CD4-positive, alpha-beta T cell (primary cell): ENCODE data around the gene ADAMTS17. TPM values are rescaled to one million over a fixed set of nuclear protein-coding genes. Genes with fewer than 3 reads are reported as not detected.

Source experiments
- ATAC-seq: fragments of 200-7000 bp; cut with Tn5 transposase; one replicate; pipeline ENCODE4 v1.10.0; 2022; ENCODE audit warnings: mild to moderate bottlenecking; ENCODE audit not compliant: poor library complexity
- CTCF ChIA-PET: fragments of 350-600 bp; sonication (Branson Sonifier 250); formaldehyde crosslinking; loops from one replicate; lab custom pipeline; 2021; ENCODE audit warnings: antibody characterized with exemption, inconsistent platforms; lab: Charles Lee
- POLR2A ChIA-PET: fragments of 350-600 bp; sonication (Branson Sonifier 250); formaldehyde crosslinking; loops from one replicate; lab custom pipeline; 2021; ENCODE audit warnings: antibody characterized with exemption, inconsistent platforms; lab: Charles Lee
- DNase-seq, 14 experiments: peaks; one replicate each; pipeline ENCODE4 v3.0.0-alpha.2; 2013 to 2020; ENCODE audit warnings: mixed read lengths in 2 of 14
- H3K27ac ChIP-seq, 2 donors: one replicate each; pipeline versions ENCODE4 v1.5.1 to v1.7.0; 2013; ENCODE audit warnings: low read length in 2 of 2, low read depth in 1 of 2, mild to moderate bottlenecking in 1 of 2
- H3K27me3 ChIP-seq, 2 experiments: 1 replicate in 1 of 2; 2 replicates in 1 of 2; pipeline versions ENCODE4 v1.6.1 to v1.7.0; 2013; ENCODE audit warnings: low read length in 2 of 2, control low read depth in 1 of 2, mild to moderate bottlenecking in 1 of 2, moderate library complexity in 1 of 2; ENCODE audit not compliant: insufficient read depth in 2 of 2, control insufficient read depth in 1 of 2
- H3K36me3 ChIP-seq: one replicate; pipeline ENCODE4 v1.6.1; 2013; ENCODE audit warnings: low read length, control low read depth; ENCODE audit not compliant: insufficient read depth
- H3K4me1 ChIP-seq: one replicate; pipeline ENCODE4 v1.6.1; 2013; ENCODE audit warnings: low read length, control low read depth; ENCODE audit not compliant: insufficient read depth
- H3K4me3 ChIP-seq: one replicate; pipeline ENCODE4 v1.5.1; 2013; ENCODE audit warnings: mild to moderate bottlenecking, low read length, moderate library complexity
- H3K9me3 ChIP-seq, 2 experiments: 1 replicate in 1 of 2; 2 replicates in 1 of 2; pipeline versions ENCODE4 v1.6.1 to v1.7.0; 2013; ENCODE audit warnings: low read length in 2 of 2, mild to moderate bottlenecking in 2 of 2, control low read depth in 1 of 2, moderate library complexity in 1 of 2; ENCODE audit not compliant: control insufficient read depth in 1 of 2, insufficient read depth in 1 of 2
- H3K27ac Mint-ChIP-seq: one replicate; pipeline ENCODE4 v1.8.0; 2020; ENCODE audit warnings: mixed read lengths
- H3K27me3 Mint-ChIP-seq: one replicate; pipeline ENCODE4 v1.8.0; 2021; ENCODE audit warnings: mixed read lengths
- H3K36me3 Mint-ChIP-seq: one replicate; pipeline ENCODE4 v1.8.0; 2021; ENCODE audit warnings: low read depth, mixed read lengths
- H3K4me1 Mint-ChIP-seq: one replicate; pipeline ENCODE4 v1.8.0; 2021; ENCODE audit warnings: low read depth, mixed read lengths
- H3K4me3 Mint-ChIP-seq: one replicate; pipeline ENCODE4 v1.8.0; 2020; ENCODE audit warnings: mild to moderate bottlenecking, mixed read lengths
- H3K9me3 Mint-ChIP-seq: one replicate; pipeline ENCODE4 v1.8.0; 2020; ENCODE audit warnings: mixed read lengths
- intact Hi-C, 2 experiments: fragments of 100-400 bp; cut with DNase I in 1 of 2; cut with micrococcal nuclease in 1 of 2; formaldehyde crosslinking; loops; one replicate each; pipeline versions ENCODE4 v1.15.1 to v1.9.0; 2023 to 2025; cut with DNase I, micrococcal nuclease
- total RNA-seq, 174 experiments: library from RNA in 2 of 174; stranded (reverse) in 2 of 174; gene quantifications; one replicate each; pipeline ENCODE4 v1.2.3 and lab custom pipeline; 2021 to 2026
- TF ChIP-seq, protein P1 (sequence below): fragments of 200-600 bp; IDR thresholded peaks from one replicate; pipeline ENCODE4 v1.8.0; 2022; ENCODE audit warnings: antibody characterized with exemption, mild to moderate bottlenecking

The ADAMTS17 gene
- total RNA-seq, 2 experiments from 2014 or later = 9.9 to 13.2 TPM

DNA sequence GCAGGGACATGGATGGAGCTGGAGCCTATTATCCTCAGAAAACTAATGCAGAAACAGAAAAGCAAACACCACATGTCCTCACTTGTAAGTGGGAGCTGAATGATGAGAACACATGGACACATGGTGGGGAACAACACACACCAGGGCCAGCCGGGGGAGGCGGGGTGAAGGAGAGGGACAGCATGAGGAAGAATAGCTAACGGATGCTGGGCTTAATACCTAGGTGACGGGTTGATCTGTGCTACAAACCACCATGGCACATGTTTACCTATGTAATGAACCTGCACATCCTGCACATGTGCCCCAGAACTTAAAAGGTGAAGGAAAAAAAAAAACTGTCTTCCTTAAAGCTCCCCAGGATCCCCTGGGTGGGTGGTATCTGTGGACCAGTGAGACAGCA lies 87.1 kb downstream of the ADAMTS17 start:
- no peaks in the 10 kb centered on the region for H3K9me3 Mint-ChIP-seq
- no peaks in the 10 kb centered on the region for H3K4me1 ChIP-seq
- no peaks in the 10 kb centered on the region for H3K27me3 ChIP-seq
- ATAC-seq (no peak), DNase-seq (no peak)
- intact Hi-C loops = no loop called here
- H3K9me3 ChIP-seq = no peaks in the 10 kb centered on the region
- peaks cover 5% of the 10 kb centered on the region for H3K36me3 Mint-ChIP-seq
- H3K4me3 ChIP-seq = no peak overlapping the region
- no peak overlapping the region for H3K4me3 Mint-ChIP-seq
- no peaks in the 10 kb centered on the region for H3K27me3 Mint-ChIP-seq
- no peak overlapping the region for H3K27ac ChIP-seq
- no peaks in the 10 kb centered on the region for H3K4me1 Mint-ChIP-seq
- ChIA-PET CTCF (no interaction called here), POLR2A (no interaction called here)
- H3K27ac Mint-ChIP-seq = no peak overlapping the region
- H3K36me3 ChIP-seq = peaks cover 5% of the 10 kb centered on the region
- TF ChIP-seq, protein P1, sequence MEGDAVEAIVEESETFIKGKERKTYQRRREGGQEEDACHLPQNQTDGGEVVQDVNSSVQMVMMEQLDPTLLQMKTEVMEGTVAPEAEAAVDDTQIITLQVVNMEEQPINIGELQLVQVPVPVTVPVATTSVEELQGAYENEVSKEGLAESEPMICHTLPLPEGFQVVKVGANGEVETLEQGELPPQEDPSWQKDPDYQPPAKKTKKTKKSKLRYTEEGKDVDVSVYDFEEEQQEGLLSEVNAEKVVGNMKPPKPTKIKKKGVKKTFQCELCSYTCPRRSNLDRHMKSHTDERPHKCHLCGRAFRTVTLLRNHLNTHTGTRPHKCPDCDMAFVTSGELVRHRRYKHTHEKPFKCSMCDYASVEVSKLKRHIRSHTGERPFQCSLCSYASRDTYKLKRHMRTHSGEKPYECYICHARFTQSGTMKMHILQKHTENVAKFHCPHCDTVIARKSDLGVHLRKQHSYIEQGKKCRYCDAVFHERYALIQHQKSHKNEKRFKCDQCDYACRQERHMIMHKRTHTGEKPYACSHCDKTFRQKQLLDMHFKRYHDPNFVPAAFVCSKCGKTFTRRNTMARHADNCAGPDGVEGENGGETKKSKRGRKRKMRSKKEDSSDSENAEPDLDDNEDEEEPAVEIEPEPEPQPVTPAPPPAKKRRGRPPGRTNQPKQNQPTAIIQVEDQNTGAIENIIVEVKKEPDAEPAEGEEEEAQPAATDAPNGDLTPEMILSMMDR = no peak

DNA sequence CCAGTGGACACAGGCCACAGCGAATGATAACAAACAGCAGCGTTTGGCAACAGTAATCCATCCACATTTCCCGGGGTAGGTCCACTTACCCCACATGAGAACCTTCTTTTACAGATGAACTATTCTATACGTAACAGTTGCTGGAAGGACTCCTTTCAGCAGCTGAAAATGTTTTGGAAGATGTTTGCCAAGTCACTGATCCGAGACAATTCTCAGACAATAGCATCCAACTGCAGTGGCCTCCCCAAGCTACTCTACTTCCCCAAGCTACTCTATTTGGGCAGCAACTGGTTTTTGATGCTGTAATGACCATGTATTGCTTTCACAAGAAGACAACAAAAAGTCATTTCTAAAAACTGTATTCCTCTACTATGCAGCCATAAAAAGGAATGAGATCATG lies 87.5 kb downstream of the ADAMTS17 start:
- ATAC-seq (no peak), DNase-seq (no peak)
- Mint-ChIP-seq H3K9me3 (no peaks in the 10 kb centered on the region), H3K36me3 (peaks cover 5% of the 10 kb centered on the region), H3K4me3 (no peak overlapping the region), H3K4me1 (no peaks in the 10 kb centered on the region), H3K27ac (no peak overlapping the region), H3K27me3 (no peaks in the 10 kb centered on the region)
- H3K4me3 ChIP-seq = no peak overlapping the region
- peaks cover 5% of the 10 kb centered on the region for H3K36me3 ChIP-seq
- TF ChIP-seq, protein P1 = no peak
- POLR2A ChIA-PET = interaction anchor here (0.7 kb wide), 1 partner anchor 76 kb away, joined by 3 read pairs; no protein-coding TSS in a partner anchor
- no peaks in the 10 kb centered on the region for H3K4me1 ChIP-seq
- no peaks in the 10 kb centered on the region for H3K9me3 ChIP-seq
- intact Hi-C loops = no loop called here
- no peak overlapping the region for H3K27ac ChIP-seq
- CTCF ChIA-PET = no interaction called here
- no peaks in the 10 kb centered on the region for H3K27me3 ChIP-seq

DNA sequence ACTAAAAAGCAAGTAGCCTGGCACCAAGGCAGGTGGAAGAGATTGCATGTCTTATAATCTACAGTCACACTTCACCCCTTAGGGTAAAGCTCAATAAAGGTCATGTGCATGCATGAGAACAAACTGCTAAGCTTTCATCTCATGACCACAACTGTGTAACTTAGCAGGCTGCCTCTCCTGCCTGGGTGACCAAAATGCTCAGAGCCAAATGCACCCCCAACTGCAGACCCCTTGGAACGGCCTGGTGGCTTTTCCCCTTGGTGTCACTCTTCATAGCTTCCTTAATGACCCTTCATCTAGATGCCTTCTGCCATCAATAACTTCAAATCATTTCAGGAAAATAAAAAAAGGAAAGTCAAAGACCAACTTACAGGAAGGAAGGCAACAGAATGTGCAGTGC lies 88.1 kb downstream of the ADAMTS17 start:
- no peaks in the 10 kb centered on the region for H3K4me1 Mint-ChIP-seq
- H3K4me1 ChIP-seq = no peaks in the 10 kb centered on the region
- ChIA-PET CTCF (no interaction called here), POLR2A (interaction anchor here (0.7 kb wide), 1 partner anchor 77 kb away, joined by 3 read pairs; no protein-coding TSS in a partner anchor)
- TF ChIP-seq, protein P1 = no peak
- ATAC-seq = no peak
- H3K36me3 Mint-ChIP-seq = peaks cover 5% of the 10 kb centered on the region
- no peaks in the 10 kb centered on the region for H3K9me3 ChIP-seq
- DNase-seq = no peak
- no peak overlapping the region for H3K4me3 Mint-ChIP-seq
- no peak overlapping the region for H3K27ac ChIP-seq
- intact Hi-C loops = no loop called here
- H3K9me3 Mint-ChIP-seq = no peaks in the 10 kb centered on the region
- no peaks in the 10 kb centered on the region for H3K27me3 Mint-ChIP-seq
- no peak overlapping the region for H3K4me3 ChIP-seq
- no peaks in the 10 kb centered on the region for H3K27me3 ChIP-seq
- H3K27ac Mint-ChIP-seq = no peak overlapping the region
- peaks cover 5% of the 10 kb centered on the region for H3K36me3 ChIP-seq
